Measurements from ENCODE around the gene RAPGEF6. TPM values are rescaled to one million over a fixed set of nuclear protein-coding genes. Genes with fewer than 3 reads are reported as not detected.
A peak's percentile ranks its signal among the peaks of the same experiment; 100 is the strongest.
"Not testable (repeated sequence)": the region's sequence is repeated elsewhere in the genome, so short reads cannot be mapped to it uniquely, and the experiment has no call there.

RAPGEF6 gene
- total RNA-seq, 1 donor from 2014 or later: 18.9 TPM

DNA sequence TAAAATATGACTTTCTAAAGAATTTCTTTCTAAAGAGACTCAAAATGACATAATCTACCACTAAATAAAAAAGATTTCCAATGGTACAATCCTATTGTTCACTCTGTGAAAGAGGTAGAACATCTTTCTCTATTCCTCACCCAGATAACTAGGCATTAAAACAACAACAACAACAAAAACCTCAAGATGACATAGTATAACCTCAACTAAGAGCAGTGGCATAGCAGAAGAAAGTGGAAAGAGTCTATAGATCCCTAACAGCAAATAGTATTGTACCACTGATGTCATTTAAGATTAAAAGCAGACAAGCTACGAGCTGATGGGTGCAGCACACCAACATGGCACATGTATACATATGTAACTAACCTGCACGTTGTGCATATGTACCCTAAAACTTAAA is 29.9 kb downstream of the RAPGEF6 start:
- Mint-ChIP-seq H3K4me1 (ENCODE audit: unreplicated experiment) (peaks cover 4% of the 10 kb centered on the region), H3K27ac (ENCODE audit: unreplicated experiment) (no peak overlapping the region), H3K4me3 (ENCODE audit: unreplicated experiment) (no peak overlapping the region), H3K36me3 (ENCODE audit: unreplicated experiment) (peaks cover 8% of the 10 kb centered on the region), H3K27me3 (ENCODE audit: unreplicated experiment) (no peaks in the 10 kb centered on the region), H3K9me3 (ENCODE audit: unreplicated experiment) (no peaks in the 10 kb centered on the region)
- DNase-seq (ENCODE audit: extremely low spot score, unreplicated experiment): no peak
- TF ChIP-seq, protein P1, sequence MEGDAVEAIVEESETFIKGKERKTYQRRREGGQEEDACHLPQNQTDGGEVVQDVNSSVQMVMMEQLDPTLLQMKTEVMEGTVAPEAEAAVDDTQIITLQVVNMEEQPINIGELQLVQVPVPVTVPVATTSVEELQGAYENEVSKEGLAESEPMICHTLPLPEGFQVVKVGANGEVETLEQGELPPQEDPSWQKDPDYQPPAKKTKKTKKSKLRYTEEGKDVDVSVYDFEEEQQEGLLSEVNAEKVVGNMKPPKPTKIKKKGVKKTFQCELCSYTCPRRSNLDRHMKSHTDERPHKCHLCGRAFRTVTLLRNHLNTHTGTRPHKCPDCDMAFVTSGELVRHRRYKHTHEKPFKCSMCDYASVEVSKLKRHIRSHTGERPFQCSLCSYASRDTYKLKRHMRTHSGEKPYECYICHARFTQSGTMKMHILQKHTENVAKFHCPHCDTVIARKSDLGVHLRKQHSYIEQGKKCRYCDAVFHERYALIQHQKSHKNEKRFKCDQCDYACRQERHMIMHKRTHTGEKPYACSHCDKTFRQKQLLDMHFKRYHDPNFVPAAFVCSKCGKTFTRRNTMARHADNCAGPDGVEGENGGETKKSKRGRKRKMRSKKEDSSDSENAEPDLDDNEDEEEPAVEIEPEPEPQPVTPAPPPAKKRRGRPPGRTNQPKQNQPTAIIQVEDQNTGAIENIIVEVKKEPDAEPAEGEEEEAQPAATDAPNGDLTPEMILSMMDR (IDR thresholded peaks at IDR 0.05): no peak

DNA sequence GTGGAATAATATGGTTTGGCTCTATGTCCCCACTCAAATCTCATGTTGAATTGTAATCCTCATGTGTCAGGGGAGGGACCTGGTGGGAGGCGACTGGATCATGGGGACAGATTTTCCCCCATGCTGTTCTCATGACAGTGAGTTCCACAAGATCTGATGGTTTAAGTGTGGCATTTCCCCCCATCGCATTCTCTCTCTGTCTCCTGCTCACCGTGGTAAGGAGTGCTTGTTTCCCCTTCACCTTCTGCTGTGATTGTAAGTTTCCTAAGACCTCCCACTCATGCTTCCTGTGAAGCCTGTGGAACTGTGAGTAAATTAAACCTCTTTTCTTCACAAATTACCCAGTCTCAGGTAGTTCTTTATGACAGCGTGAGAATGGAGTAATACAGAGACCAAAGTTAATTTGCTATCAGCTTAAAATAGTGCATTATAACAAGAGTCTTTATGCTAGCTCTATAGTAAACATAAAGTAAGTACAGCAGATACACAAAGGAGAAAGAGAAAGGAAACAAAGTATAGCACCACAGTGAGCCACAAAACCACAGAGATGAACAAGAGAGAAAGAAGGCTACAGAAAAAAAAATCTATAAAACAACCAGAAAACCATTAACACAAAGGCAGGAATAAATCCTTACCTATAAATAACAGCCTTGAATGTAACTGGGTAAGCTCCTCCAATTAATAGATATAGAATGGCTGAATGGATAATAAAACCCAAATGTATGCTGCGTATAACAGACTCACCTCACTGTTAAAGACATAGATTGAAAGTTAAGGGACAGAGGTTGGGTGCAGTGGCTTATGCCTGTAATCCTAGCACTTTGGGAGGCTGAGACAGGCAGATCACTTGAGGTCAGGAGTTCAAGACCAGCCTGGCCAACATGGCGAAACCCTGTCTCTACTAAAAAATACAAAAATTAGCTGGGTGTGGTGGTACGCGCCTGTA is 39.7 kb downstream of the RAPGEF6 start:
- no peak for DNase-seq (ENCODE audit: extremely low spot score, unreplicated experiment)
- no peak overlapping the region for H3K27ac Mint-ChIP-seq (ENCODE audit: unreplicated experiment)
- no peak overlapping the region for H3K4me3 Mint-ChIP-seq (ENCODE audit: unreplicated experiment)
- no peaks in the 10 kb centered on the region for H3K27me3 Mint-ChIP-seq (ENCODE audit: unreplicated experiment)
- TF ChIP-seq, protein P1 (IDR thresholded peaks at IDR 0.05): no peak
- peaks cover 8% of the 10 kb centered on the region for H3K36me3 Mint-ChIP-seq (ENCODE audit: unreplicated experiment)
- H3K4me1 Mint-ChIP-seq (ENCODE audit: unreplicated experiment): peaks cover 5% of the 10 kb centered on the region
- peaks cover 4% of the 10 kb centered on the region for H3K9me3 Mint-ChIP-seq (ENCODE audit: unreplicated experiment)

DNA sequence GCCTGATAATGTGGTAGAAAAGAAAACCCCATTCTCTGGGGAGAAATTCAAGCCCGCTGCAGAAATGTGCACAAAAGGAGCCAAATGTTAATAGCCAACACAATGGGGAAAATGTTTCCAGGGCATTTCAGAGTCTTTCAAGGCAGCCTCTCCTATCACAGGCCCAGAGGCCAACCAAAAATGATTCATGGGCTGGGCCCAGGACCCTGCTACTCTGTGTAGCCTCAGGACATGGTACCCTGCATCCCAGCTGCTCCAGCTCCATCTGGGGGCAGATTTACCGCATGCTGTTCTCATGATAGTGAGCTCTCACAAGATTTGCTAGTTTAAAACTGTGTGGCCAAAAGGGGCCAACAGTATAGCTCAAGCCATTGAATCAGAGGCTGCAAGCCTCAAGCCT is 41.1 kb downstream of the RAPGEF6 start:
- Mint-ChIP-seq H3K4me1 (ENCODE audit: unreplicated experiment) (peaks cover 5% of the 10 kb centered on the region), H3K27me3 (ENCODE audit: unreplicated experiment) (no peaks in the 10 kb centered on the region), H3K4me3 (ENCODE audit: unreplicated experiment) (no peak overlapping the region), H3K9me3 (ENCODE audit: unreplicated experiment) (peaks cover 4% of the 10 kb centered on the region), H3K27ac (ENCODE audit: unreplicated experiment) (no peak overlapping the region), H3K36me3 (ENCODE audit: unreplicated experiment) (peaks cover 8% of the 10 kb centered on the region)
- no peak for DNase-seq (ENCODE audit: extremely low spot score, unreplicated experiment)
- TF ChIP-seq, protein P1 (IDR thresholded peaks at IDR 0.05): no peak

DNA sequence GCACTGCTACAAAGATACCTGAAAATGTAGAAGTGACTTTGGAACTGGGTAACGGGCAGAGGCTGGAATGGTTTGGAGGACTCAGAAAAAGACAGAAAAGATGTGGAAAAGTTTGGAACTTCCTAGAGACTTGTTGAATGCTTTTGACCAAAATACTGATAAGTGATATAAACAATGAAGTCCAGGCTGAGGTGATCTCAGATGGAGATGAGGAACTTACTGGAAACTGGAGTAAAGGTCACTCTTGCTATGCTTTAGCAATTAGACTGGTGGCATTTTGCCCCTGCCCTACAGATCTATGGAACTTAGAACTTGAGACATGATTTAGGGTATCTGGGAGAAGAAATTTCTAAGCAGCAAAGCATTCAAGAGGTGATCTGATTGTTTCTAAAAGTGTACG is 41.6 kb downstream of the RAPGEF6 start:
- H3K4me1 Mint-ChIP-seq (ENCODE audit: unreplicated experiment); H3K27me3 Mint-ChIP-seq (ENCODE audit: unreplicated experiment); H3K4me3 Mint-ChIP-seq (ENCODE audit: unreplicated experiment); H3K9me3 Mint-ChIP-seq (ENCODE audit: unreplicated experiment); H3K36me3 Mint-ChIP-seq (ENCODE audit: unreplicated experiment); DNase-seq (ENCODE audit: extremely low spot score, unreplicated experiment): not testable (repeated sequence)
- peak overlapping the region; percentile 5 for H3K27ac Mint-ChIP-seq (ENCODE audit: unreplicated experiment)

DNA sequence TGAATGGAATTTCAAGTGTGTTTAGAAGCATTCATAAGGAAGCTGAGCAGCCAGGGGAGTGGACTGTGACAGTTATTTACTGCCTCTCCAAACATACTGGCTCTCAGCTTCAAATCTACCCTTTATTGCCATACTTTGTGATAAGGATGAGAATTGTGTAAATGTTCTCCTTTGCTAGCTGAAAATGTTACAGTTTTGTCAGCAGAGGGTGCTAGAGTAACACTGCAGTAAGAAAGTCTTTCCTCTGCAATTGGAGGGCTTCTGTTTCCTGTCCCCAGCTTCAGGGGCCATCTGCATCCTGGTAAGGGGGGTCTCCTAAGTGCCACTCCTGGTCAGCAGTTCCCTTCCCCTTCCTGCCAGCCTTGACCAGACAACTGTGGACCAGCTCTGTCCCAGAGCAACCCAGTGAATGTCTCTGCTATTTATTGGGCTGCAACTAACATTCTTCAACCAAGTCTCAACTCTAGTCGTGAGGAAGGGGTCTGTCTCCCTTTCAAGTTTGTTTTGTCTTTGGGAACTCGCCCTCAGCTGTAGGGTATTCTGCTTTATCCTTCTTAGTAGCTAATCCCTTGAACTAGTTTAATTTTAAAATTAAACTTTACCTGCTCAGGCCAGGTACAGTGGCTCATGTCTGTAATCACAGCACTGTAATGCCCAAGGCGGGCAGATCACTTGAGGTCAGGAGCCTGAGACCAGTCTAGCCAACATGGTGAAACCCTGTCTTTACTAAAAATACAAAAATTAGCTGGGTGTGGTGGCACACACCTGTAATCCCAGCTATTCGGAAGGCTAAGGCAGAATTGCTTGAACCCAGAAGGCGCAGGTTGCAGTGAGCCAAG is 45.3 kb downstream of the RAPGEF6 start:
- H3K36me3 Mint-ChIP-seq (ENCODE audit: unreplicated experiment): no peaks in the 10 kb centered on the region
- H3K9me3 Mint-ChIP-seq (ENCODE audit: unreplicated experiment): no peaks in the 10 kb centered on the region
- peaks cover 5% of the 10 kb centered on the region for H3K4me1 Mint-ChIP-seq (ENCODE audit: unreplicated experiment)
- H3K27ac Mint-ChIP-seq (ENCODE audit: unreplicated experiment): no peak overlapping the region
- H3K27me3 Mint-ChIP-seq (ENCODE audit: unreplicated experiment): no peaks in the 10 kb centered on the region
- no peak overlapping the region for H3K4me3 Mint-ChIP-seq (ENCODE audit: unreplicated experiment)
- DNase-seq (ENCODE audit: extremely low spot score, unreplicated experiment): no peak
- TF ChIP-seq, protein P1 (IDR thresholded peaks at IDR 0.05): peak; percentile 87

Data from osteocyte (in vitro differentiated cells).